Natural killer cell (primary cell): ENCODE results near the gene MXD4. TPM values are rescaled to one million over a fixed set of nuclear protein-coding genes. Genes with fewer than 3 reads are reported as not detected.
A peak's percentile ranks its signal among the peaks of the same experiment; 100 is the strongest.

ENCODE experiments used
- ATAC-seq, 3 donors: fragments of 150-1000 bp in 2 of 3; fragments of 200-7000 bp in 1 of 3; cut with Tn5 transposase; 1 replicate in 1 of 3; 2 replicates in 2 of 3; pipeline ENCODE4 v1.10.0; 2021; ENCODE audit warnings: mild to moderate bottlenecking in 2 of 3, moderate library complexity in 2 of 3
- DNase-seq, 2 donors: peaks; one replicate each; pipeline versions ENCODE4 v3.0.0 to v3.0.0-alpha.2; 2013 to 2021; ENCODE audit warnings: mixed read lengths in 1 of 2
- H3K27ac ChIP-seq: one replicate; pipeline ENCODE4 v1.5.1; 2013; ENCODE audit warnings: mild to moderate bottlenecking, low read length
- H3K27me3 ChIP-seq: one replicate; pipeline ENCODE4 v1.6.1; 2013; ENCODE audit warnings: low read length; ENCODE audit not compliant: control insufficient read depth, insufficient read depth
- H3K36me3 ChIP-seq: one replicate; pipeline ENCODE4 v1.6.1; 2013; ENCODE audit warnings: low read length; ENCODE audit not compliant: control insufficient read depth, insufficient read depth
- H3K4me1 ChIP-seq: one replicate; pipeline ENCODE4 v1.6.1; 2013; ENCODE audit warnings: low read length; ENCODE audit not compliant: control insufficient read depth, insufficient read depth
- H3K4me3 ChIP-seq: one replicate; pipeline ENCODE4 v1.5.1; 2013; ENCODE audit warnings: low read length
- H3K9me3 ChIP-seq: one replicate; pipeline ENCODE4 v1.6.1; 2013; ENCODE audit warnings: low read length; ENCODE audit not compliant: control insufficient read depth, insufficient read depth
- H3K27ac Mint-ChIP-seq, 2 donors: one replicate each; pipeline ENCODE4 v1.8.0; 2022; ENCODE audit warnings: mild to moderate bottlenecking in 2 of 2, mixed read lengths in 2 of 2, moderate library complexity in 1 of 2
- H3K27me3 Mint-ChIP-seq, 2 donors: one replicate each; pipeline ENCODE4 v1.8.0; 2022; ENCODE audit warnings: low read depth in 2 of 2, mixed read lengths in 2 of 2
- H3K36me3 Mint-ChIP-seq: one replicate; pipeline ENCODE4 v1.8.0; 2022; ENCODE audit warnings: mixed read lengths
- H3K4me1 Mint-ChIP-seq, 2 donors: one replicate each; pipeline ENCODE4 v1.8.0; 2022; ENCODE audit warnings: mixed read lengths in 2 of 2
- H3K4me3 Mint-ChIP-seq: one replicate; pipeline ENCODE4 v1.8.0; 2022; ENCODE audit warnings: mild to moderate bottlenecking, moderate library complexity, mixed read lengths
- H3K9me3 Mint-ChIP-seq, 2 donors: one replicate each; pipeline ENCODE4 v1.8.0; 2022; ENCODE audit warnings: mixed read lengths in 2 of 2
- CTCF ChIP-seq: fragments of 200-600 bp; IDR thresholded peaks from one replicate; pipeline ENCODE4 v1.8.0; 2022; ENCODE audit warnings: antibody characterized with exemption
- WGBS: methylation state at CpG from one replicate; pipeline ENCODE4 v1.1.7; 2013; ENCODE audit warnings: missing lambda C conversion rate; ENCODE audit not compliant: insufficient coverage; 5-methylcytosine and 5-hydroxymethylcytosine counted together
- intact Hi-C: fragments of 100-400 bp; cut with micrococcal nuclease; formaldehyde crosslinking; loops from one replicate; pipeline ENCODE4 v1.14.2; 2022
- total RNA-seq, 4 donors: library from RNA; stranded (reverse); fragments of 120-200 nt in 1 of 4; gene quantifications; one replicate each; pipeline versions ENCODE4 v1.2.3 to v1.2.4, GENCODE V29; 2013 to 2022

MXD4 gene
- total RNA-seq, 3 donors from 2014 or later (not counting 1 experiment from before 2014, with no cell fraction given): 141 to 172 (median 166) TPM

GRCh38 chr4:2273221-2273620 lies 11.3 kb upstream of the MXD4 start:
- Histone ChIP-seq H3K27me3 (no peaks in the 10 kb centered on the region), H3K4me1 (peaks cover 15% of the 10 kb centered on the region), H3K27ac (no peak overlapping the region), H3K4me3 (no peak overlapping the region), H3K36me3 (no peaks in the 10 kb centered on the region), H3K9me3 (no peaks in the 10 kb centered on the region)
- no peaks in the 10 kb centered on the region for H3K27me3 Mint-ChIP-seq
- no peak overlapping the region for H3K4me3 Mint-ChIP-seq
- WGBS: 55% methylated on average over 15 of the region's 15 CpGs
- DNase-seq (no peak), ATAC-seq (peak in 1 of 3 donors; percentile 26)
- H3K36me3 Mint-ChIP-seq: no peaks in the 10 kb centered on the region
- intact Hi-C loops: no loop called here
- no peaks in the 10 kb centered on the region for H3K9me3 Mint-ChIP-seq
- TF ChIP-seq CTCF: no peak
- no peak overlapping the region for H3K27ac Mint-ChIP-seq
- H3K4me1 Mint-ChIP-seq: peaks cover 4 to 15% of the 10 kb centered on the region in 2 donors

GRCh38 chr4:2272828-2273120 lies 10.9 kb upstream of the MXD4 start:
- WGBS: 65% methylated on average over 6 of the region's 6 CpGs
- no peak overlapping the region for H3K4me3 Mint-ChIP-seq
- peaks cover 15% of the 10 kb centered on the region for H3K4me1 ChIP-seq

GRCh38 chr4:2272026-2272827 lies 10.3 kb upstream of the MXD4 start:
- H3K9me3 Mint-ChIP-seq: no peaks in the 10 kb centered on the region
- no peaks in the 10 kb centered on the region for H3K27me3 Mint-ChIP-seq
- H3K4me1 Mint-ChIP-seq: peaks cover 4 to 15% of the 10 kb centered on the region in 2 donors
- DNase-seq (no peak), ATAC-seq (no peak)
- H3K9me3 ChIP-seq: no peaks in the 10 kb centered on the region
- no peaks in the 10 kb centered on the region for H3K36me3 Mint-ChIP-seq
- no peaks in the 10 kb centered on the region for H3K36me3 ChIP-seq
- peaks cover 15% of the 10 kb centered on the region for H3K4me1 ChIP-seq
- no peak overlapping the region for H3K4me3 Mint-ChIP-seq
- no peak overlapping the region for H3K4me3 ChIP-seq
- H3K27me3 ChIP-seq: no peaks in the 10 kb centered on the region
- no peak for TF ChIP-seq CTCF
- no peak overlapping the region for H3K27ac Mint-ChIP-seq
- intact Hi-C loops: no loop called here
- 90% methylated on average over 23 of the region's 25 CpGs for WGBS
- no peak overlapping the region for H3K27ac ChIP-seq

More at GRCh38 chr4:2272828-2273120, 10.9 kb upstream of the MXD4 start:
- H3K27ac ChIP-seq: no peak overlapping the region
- Mint-ChIP-seq H3K4me1 (peaks cover 4 to 15% of the 10 kb centered on the region in 2 donors), H3K9me3 (no peaks in the 10 kb centered on the region), H3K27ac (no peak overlapping the region), H3K27me3 (no peaks in the 10 kb centered on the region), H3K36me3 (no peaks in the 10 kb centered on the region)
- H3K4me3 ChIP-seq: no peak overlapping the region
- H3K27me3 ChIP-seq: no peaks in the 10 kb centered on the region
- H3K36me3 ChIP-seq: no peaks in the 10 kb centered on the region
- intact Hi-C loops: no loop called here
- TF ChIP-seq CTCF: no peak
- ATAC-seq (no peak), DNase-seq (no peak)
- H3K9me3 ChIP-seq: no peaks in the 10 kb centered on the region
